HG02943 (cell line): Measurements from ENCODE around the gene VIPR2.

Experiments used
- ATAC-seq: cut with Tn5 transposase; IDR thresholded peaks from one replicate; pipeline ENCODE4 v1.9.1; 2021; ENCODE audit warnings: mild to moderate bottlenecking, low read depth, moderate library complexity; ENCODE audit not compliant: unreplicated experiment

VIPR2 gene

GRCh38 chr7:159122276-159122675 is 22.4 kb downstream of the VIPR2 start:
- ATAC-seq, result no peak

GRCh38 chr7:159121476-159121875 is 23.2 kb downstream of the VIPR2 start:
- ATAC-seq, result no peak

- ATAC-seq, result no peak
Measured at GRCh38 chr7:159121068-159121467, 23.6 kb downstream of the VIPR2 start.

- no peak for ATAC-seq
Measured at GRCh38 chr7:159120540-159120919, 24.1 kb downstream of the VIPR2 start.

GRCh38 chr7:159119851-159120539 is 24.7 kb downstream of the VIPR2 start:
- ATAC-seq, result no peak

GRCh38 chr7:159119026-159119741 is 25.5 kb downstream of the VIPR2 start:
- ATAC-seq, result no peak

- no peak for ATAC-seq
Measured at GRCh38 chr7:159118623-159119022, 26.0 kb downstream of the VIPR2 start.

GRCh38 chr7:159118197-159118595 is 26.5 kb downstream of the VIPR2 start:
- ATAC-seq, result no peak

- no peak for ATAC-seq
Measured at GRCh38 chr7:159117366-159118196, 27.1 kb downstream of the VIPR2 start.

GRCh38 chr7:159116581-159117339 is 27.9 kb downstream of the VIPR2 start:
- ATAC-seq, result no peak

- ATAC-seq, result no peak
Measured at GRCh38 chr7:159115601-159116501, 28.8 kb downstream of the VIPR2 start.

- no peak for ATAC-seq
Measured at GRCh38 chr7:159114981-159115380, 29.7 kb downstream of the VIPR2 start.

- ATAC-seq, result no peak
Measured at GRCh38 chr7:159114096-159114495, 30.6 kb downstream of the VIPR2 start.

GRCh38 chr7:159113056-159113455 is 31.6 kb downstream of the VIPR2 start:
- no peak for ATAC-seq

GRCh38 chr7:159112136-159113011 is 32.3 kb downstream of the VIPR2 start:
- ATAC-seq, result no peak

- no peak for ATAC-seq
Measured at GRCh38 chr7:159109653-159110035, 35.0 kb downstream of the VIPR2 start.

- ATAC-seq, result no peak
Measured at GRCh38 chr7:159108941-159109652, 35.6 kb downstream of the VIPR2 start.

GRCh38 chr7:159108491-159108890 is 36.2 kb downstream of the VIPR2 start:
- ATAC-seq, result no peak
